A549 (cell line): ENCODE results near the gene ADAD1. TPM values are rescaled to one million over a fixed set of nuclear protein-coding genes. Genes with fewer than 3 reads are reported as not detected.

Experiments
- ATAC-seq, 2 experiments: fragments of 200-7000 bp in 1 of 2; fragments of >200 bp in 1 of 2; cut with Nextera tagmentation in 1 of 2; cut with Tn5 transposase in 1 of 2; 3 replicates each; pipeline versions ENCODE4 v1.8.0 to v1.9.1; 2018 to 2020; ENCODE audit warnings: mild to moderate bottlenecking in 1 of 2, moderate library complexity in 1 of 2
- CTCF ChIA-PET: fragments of 300-600 bp; sonication (Branson Sonifier 250); formaldehyde crosslinking; extraction: SDS; loops from one replicate; lab custom pipeline; 2021; ENCODE audit warnings: antibody characterized with exemption, inconsistent platforms; lab: Yijun Ruan, JAX
- POLR2A ChIA-PET: fragments of 350-600 bp; formaldehyde crosslinking; extraction: SDS; loops from one replicate; lab custom pipeline; 2021; ENCODE audit warnings: antibody characterized with exemption, inconsistent platforms; lab: Yijun Ruan, JAX
- DNase-seq, 2 experiments: peaks; one replicate each; pipeline versions ENCODE4 v3.0.0 to v3.0.0-alpha.2; 2011 to 2016; ENCODE audit warnings: low read depth in 1 of 2, low spot score in 1 of 2
- FAIRE-seq: peaks from 2 replicates; lab custom pipeline; 2011; peaks lifted over from hg19 to GRCh38; lab: Jason Lieb, UNC
- H3K27ac ChIP-seq, 2 experiments: fragments of >200 bp; sonication (Bioruptor Twin); formaldehyde crosslinking; 3 replicates each; pipeline ENCODE4 v1.5.1; 2016 to 2017
- H3K4me1 ChIP-seq: fragments of >200 bp; sonication (Bioruptor Twin); formaldehyde crosslinking; 3 replicates; pipeline ENCODE4 v1.6.1; 2016
- H3K4me2 ChIP-seq: fragments of >200 bp; sonication (Bioruptor Twin); formaldehyde crosslinking; 3 replicates; pipeline ENCODE4 v1.6.1; 2016
- H3K4me3 ChIP-seq: fragments of >200 bp; sonication (Bioruptor Twin); formaldehyde crosslinking; 3 replicates; pipeline ENCODE4 v1.5.1; 2016
- H3K9me3 ChIP-seq: fragments of >200 bp; sonication (Bioruptor Twin); formaldehyde crosslinking; 3 replicates; pipeline ENCODE4 v1.6.1; 2016
- BHLHE40 ChIP-seq: IDR thresholded peaks from 2 replicates; pipeline ENCODE4 v1.6.1; 2012; ENCODE audit warnings: low read depth, low read length, inconsistent platforms
- CBX2 ChIP-seq: fragments of 200-600 bp; sonication (generic); IDR thresholded peaks from 2 replicates; pipeline ENCODE4 v1.6.1; 2016; ENCODE audit warnings: low read depth, mild to moderate bottlenecking, borderline replicate concordance
- CHD4 ChIP-seq: fragments of 200-600 bp; sonication (generic); IDR thresholded peaks from 2 replicates; pipeline ENCODE4 v1.6.1; 2016; ENCODE audit warnings: antibody characterized with exemption, mild to moderate bottlenecking, borderline replicate concordance
- EHMT2 ChIP-seq: fragments of 200-600 bp; sonication (generic); IDR thresholded peaks from 2 replicates; pipeline ENCODE4 v1.6.1; 2016; ENCODE audit warnings: antibody characterized with exemption, low read depth, mild to moderate bottlenecking, moderate library complexity
- ESRRA ChIP-seq: fragments of 150-350 bp; IDR thresholded peaks from 2 replicates; pipeline ENCODE4 v1.6.1; 2014; ENCODE audit warnings: mild to moderate bottlenecking, low read length, borderline replicate concordance
- FOSB ChIP-seq: fragments of 250-450 bp; sonication (Bioruptor Pico); IDR thresholded peaks from 2 replicates; pipeline ENCODE4 v1.5.0; 2020; ENCODE audit warnings: mild to moderate bottlenecking, moderate library complexity
- FOSL2 ChIP-seq, 2 experiments: fragments of 450-650 bp in 1 of 2; fragments of >200 bp in 1 of 2; sonication (Bioruptor Twin) in 1 of 2; formaldehyde crosslinking; IDR thresholded peaks; 2 replicates each; pipeline versions ENCODE4 v1.5.0 to v1.6.1; 2016 to 2020; ENCODE audit warnings: mild to moderate bottlenecking in 1 of 2, moderate library complexity in 1 of 2
- KDM5A ChIP-seq: fragments of 200-600 bp; sonication (generic); IDR thresholded peaks from 2 replicates; pipeline ENCODE4 v1.6.1; 2016; ENCODE audit warnings: antibody characterized with exemption, mild to moderate bottlenecking
- MAFK ChIP-seq: fragments of 450-650 bp; IDR thresholded peaks from 2 replicates; pipeline ENCODE4 v1.6.1; 2014; ENCODE audit not compliant: partially characterized antibody
- NR3C1 ChIP-seq: fragments of >200 bp; sonication (Bioruptor Twin); formaldehyde crosslinking; IDR thresholded peaks from 3 replicates; pipeline ENCODE4 v1.6.1; 2017
- RAD21 ChIP-seq, 2 experiments: fragments of >200 bp in 1 of 2; sonication (Bioruptor Twin) in 1 of 2; formaldehyde crosslinking in 1 of 2; IDR thresholded peaks in 1 of 2; conservative IDR thresholded peaks in 1 of 2; 2 replicates in 1 of 2; 3 replicates in 1 of 2; pipeline ENCODE4 v1.6.1; 2012 to 2018; ENCODE audit warnings: inconsistent platforms in 1 of 2
- TFCP2L1 ChIP-seq: fragments of 250-450 bp; sonication (Bioruptor Pico); IDR thresholded peaks from 2 replicates; pipeline ENCODE4 v1.5.0; 2021; ENCODE audit warnings: mild to moderate bottlenecking
- ZNF302 ChIP-seq: fragments of 250-450 bp; sonication (Bioruptor Pico); IDR thresholded peaks from 2 replicates; pipeline ENCODE4 v1.9.0; 2021; ENCODE audit warnings: inconsistent platforms, mild to moderate bottlenecking, moderate library complexity
- ZSCAN20 ChIP-seq: fragments of 250-450 bp; sonication (Bioruptor Pico); IDR thresholded peaks from 2 replicates; pipeline ENCODE4 v1.8.0; 2022; ENCODE audit warnings: mild to moderate bottlenecking, moderate library complexity
- WGBS: methylation state at CpG from one replicate; pipeline ENCODE4 v1.1.6; 2017; ENCODE audit errors: missing lambda C conversion rate; 5-methylcytosine and 5-hydroxymethylcytosine counted together
- polyA plus RNA-seq, 4 experiments: library from polyadenylated mRNA; depleted of rRNA in 3 of 4; stranded (reverse); fragments of >200 nt; fragmentation: RNase III in 1 of 4; extraction: RNeasy Plus Mini Kit Qiagen cat#74134 plus additional on column Dnase treatment in 1 of 4; gene quantifications; 2 replicates in 3 of 4; 3 replicates in 1 of 4; pipeline ENCODE4 v1.2.3, GENCODE V29; 2011 to 2017
- TF ChIP-seq, protein P1 (sequence below): IDR thresholded peaks from 2 replicates; pipeline ENCODE4 v1.6.1; 2012
- TF ChIP-seq, protein P2 (sequence below): fragments of >200 bp; sonication (Bioruptor Twin); formaldehyde crosslinking; IDR thresholded peaks from 3 replicates; pipeline ENCODE4 v1.5.1; 2016
- TF ChIP-seq, protein P3 (sequence below): fragments of 200-600 bp; sonication (generic); IDR thresholded peaks from 2 replicates; pipeline ENCODE4 v1.6.1; 2016; ENCODE audit warnings: antibody characterized with exemption, mild to moderate bottlenecking, moderate library complexity

Gene ADAD1
- polyA plus RNA-seq, 2 of the 4 experiments (the other 2 are of a cell fraction): not detected

DNA sequence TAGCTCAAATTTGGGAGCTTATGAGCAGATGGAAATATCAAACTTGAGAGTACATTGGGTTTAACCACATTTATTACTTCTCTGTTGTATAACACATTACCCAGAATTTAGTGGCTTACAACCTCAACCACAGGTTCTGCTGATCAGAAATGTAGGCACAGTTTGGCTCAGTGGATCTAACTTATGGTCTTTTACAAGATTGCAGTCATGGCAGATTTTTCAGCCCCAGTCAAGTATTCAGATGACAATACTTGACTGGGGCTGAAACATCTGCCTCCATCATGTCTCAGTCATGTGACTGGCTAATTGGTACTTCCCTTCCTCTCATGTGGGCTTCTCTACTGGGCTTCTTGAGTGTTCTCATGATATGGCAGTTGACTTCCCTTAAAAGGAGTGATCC lies 44.0 kb upstream of the ADAD1 start:
- CTCF ChIA-PET: interaction anchor here (1.0 kb wide), 1 partner anchor 242 kb away, joined by 3 read pairs; no protein-coding TSS in a partner anchor

DNA sequence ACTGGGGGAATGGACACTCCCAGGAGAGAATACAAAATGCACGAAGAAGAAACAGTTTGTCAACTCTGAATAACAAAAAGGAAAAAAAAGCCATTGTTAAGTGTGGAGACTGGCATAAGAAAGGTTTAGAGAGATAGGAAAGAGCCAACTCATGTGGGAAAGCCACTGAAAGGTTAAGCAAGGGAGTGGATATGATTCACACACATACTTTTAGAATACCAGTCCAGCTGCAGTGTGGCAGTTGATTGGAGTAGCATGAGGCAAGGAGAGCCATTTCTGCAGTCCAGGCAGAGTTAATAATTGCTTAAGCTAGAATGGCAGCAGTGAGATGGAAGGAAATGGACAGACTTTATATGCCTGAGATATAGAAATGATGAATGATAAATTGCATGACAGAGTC lies 36.9 kb upstream of the ADAD1 start:
- WGBS: 89% methylated on average over 1 of the region's 1 CpG
- ATAC-seq: peak; percentile 74 to 80
- CTCF ChIA-PET: no interaction called here
- Histone ChIP-seq H3K4me1 (peaks cover 3% of the 10 kb centered on the region; the same call in 2 of the 3 replicates), H3K9me3 (no peaks in the 10 kb centered on the region), H3K4me3 (no peak overlapping the region), H3K27ac (no peak overlapping the region), H3K4me2 (0 out of 3 replicates have a peak overlapping the region, but pooled peaks have one; percentile 7)
- no peak for FAIRE-seq
- POLR2A ChIA-PET: no interaction called here
- TF ChIP-seq FOSL2 (IDR thresholded peaks at IDR 0.05): no peak
- 0 out of 2 replicates have a peak, but pooled peaks have one; percentile 7 for TF ChIP-seq FOSL2 (CRISPR knock-in tag; IDR thresholded peaks at IDR 0.05)
- TF ChIP-seq ZSCAN20 (CRISPR knock-in tag): no peak
- peak; percentile 1 to 48 for DNase-seq

More for the DNA sequence above, 44.0 kb upstream of the ADAD1 start:
- Histone ChIP-seq H3K27ac (no peak overlapping the region), H3K4me2 (no peak overlapping the region), H3K4me1 (no peaks in the 10 kb centered on the region), H3K9me3 (no peaks in the 10 kb centered on the region), H3K4me3 (no peak overlapping the region)
- ATAC-seq (no peak), DNase-seq (no peak), FAIRE-seq (no peak)
- no peak for TF ChIP-seq KDM5A
- no peak for TF ChIP-seq EHMT2
- no peak for TF ChIP-seq ZNF302 (CRISPR knock-in tag)
- no peak for TF ChIP-seq ZSCAN20 (CRISPR knock-in tag)
- POLR2A ChIA-PET: no interaction called here

DNA sequence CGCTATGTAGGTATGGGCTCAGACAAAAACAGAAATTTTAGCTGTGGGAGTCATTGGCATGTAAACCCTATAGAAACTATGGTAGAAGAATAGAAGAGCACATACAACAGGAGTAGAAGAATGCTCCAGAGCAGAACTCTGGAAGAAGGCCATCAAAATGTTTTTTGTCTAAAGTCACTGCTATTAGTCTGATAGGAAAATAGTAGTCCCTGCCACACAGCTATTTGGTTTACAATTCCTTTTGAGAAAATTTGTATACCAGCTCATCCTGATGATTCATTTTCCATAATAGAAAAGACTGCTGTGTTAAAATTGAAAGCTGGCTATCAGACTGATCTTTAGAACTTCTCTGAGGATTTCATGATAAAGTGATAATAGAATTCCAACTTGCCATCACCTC lies 32.8 kb upstream of the ADAD1 start:
- FAIRE-seq (no peak), ATAC-seq (no peak), DNase-seq (no peak)
- Histone ChIP-seq H3K4me1 (peaks cover 3% of the 10 kb centered on the region; the same call in 2 of the 3 replicates), H3K27ac (no peak overlapping the region), H3K4me2 (no peak overlapping the region), H3K9me3 (no peaks in the 10 kb centered on the region), H3K4me3 (no peak overlapping the region)
- 81% methylated on average over 1 of the region's 1 CpG for WGBS
- ChIA-PET CTCF (no interaction called here), POLR2A (no interaction called here)
- TF ChIP-seq TFCP2L1 (no peak), CHD4 (no peak), BHLHE40 (no peak), ESRRA (no peak), ZNF302 (CRISPR knock-in tag) (no peak)
- TF ChIP-seq, protein P1, sequence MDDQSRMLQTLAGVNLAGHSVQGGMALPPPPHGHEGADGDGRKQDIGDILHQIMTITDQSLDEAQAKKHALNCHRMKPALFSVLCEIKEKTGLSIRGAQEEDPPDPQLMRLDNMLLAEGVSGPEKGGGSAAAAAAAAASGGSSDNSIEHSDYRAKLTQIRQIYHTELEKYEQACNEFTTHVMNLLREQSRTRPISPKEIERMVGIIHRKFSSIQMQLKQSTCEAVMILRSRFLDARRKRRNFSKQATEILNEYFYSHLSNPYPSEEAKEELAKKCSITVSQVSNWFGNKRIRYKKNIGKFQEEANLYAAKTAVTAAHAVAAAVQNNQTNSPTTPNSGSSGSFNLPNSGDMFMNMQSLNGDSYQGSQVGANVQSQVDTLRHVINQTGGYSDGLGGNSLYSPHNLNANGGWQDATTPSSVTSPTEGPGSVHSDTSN: no peak

DNA sequence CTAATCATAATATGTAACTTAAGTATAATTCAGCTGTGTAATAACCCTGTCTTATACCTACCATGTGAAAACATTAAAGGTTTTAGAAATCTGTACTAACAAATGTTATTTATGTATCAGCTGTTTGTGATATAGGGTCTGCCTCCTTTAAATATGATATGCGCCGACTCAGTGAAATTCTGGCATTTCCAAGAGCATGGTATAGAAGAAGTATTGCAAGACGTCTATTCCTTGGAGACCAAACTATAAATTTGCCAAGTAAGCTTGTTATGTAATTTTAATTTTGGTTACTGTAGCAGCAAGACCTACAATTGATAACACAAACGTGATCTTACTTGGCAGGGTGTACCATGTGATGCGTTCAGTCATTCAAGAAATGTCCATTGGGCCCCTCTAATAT lies 32.3 kb upstream of the ADAD1 start:
- POLR2A ChIA-PET: no interaction called here
- TF ChIP-seq NR3C1 (no peak), CBX2 (no peak), MAFK (peak; percentile 63), FOSB (CRISPR knock-in tag) (no peak), ZSCAN20 (CRISPR knock-in tag) (no peak), RAD21 (conservative IDR thresholded peaks at IDR 0.05 in 1 of 2, IDR thresholded peaks at IDR 0.05 in 1 of 2) (no peak)
- TF ChIP-seq, all 56 proteins: peak for 1
- FAIRE-seq (no peak), ATAC-seq (no peak), DNase-seq (no peak)
- Histone ChIP-seq H3K4me3 (no peak overlapping the region), H3K4me2 (no peak overlapping the region), H3K4me1 (peaks cover 3% of the 10 kb centered on the region; the same call in 2 of the 3 replicates), H3K9me3 (no peaks in the 10 kb centered on the region), H3K27ac (no peak overlapping the region)
- CTCF ChIA-PET: interaction anchor here (1.2 kb wide), 1 partner anchor 10 kb away, joined by 3 read pairs; no protein-coding TSS in a partner anchor
- 88% methylated on average over 5 of the region's 5 CpGs for WGBS

DNA sequence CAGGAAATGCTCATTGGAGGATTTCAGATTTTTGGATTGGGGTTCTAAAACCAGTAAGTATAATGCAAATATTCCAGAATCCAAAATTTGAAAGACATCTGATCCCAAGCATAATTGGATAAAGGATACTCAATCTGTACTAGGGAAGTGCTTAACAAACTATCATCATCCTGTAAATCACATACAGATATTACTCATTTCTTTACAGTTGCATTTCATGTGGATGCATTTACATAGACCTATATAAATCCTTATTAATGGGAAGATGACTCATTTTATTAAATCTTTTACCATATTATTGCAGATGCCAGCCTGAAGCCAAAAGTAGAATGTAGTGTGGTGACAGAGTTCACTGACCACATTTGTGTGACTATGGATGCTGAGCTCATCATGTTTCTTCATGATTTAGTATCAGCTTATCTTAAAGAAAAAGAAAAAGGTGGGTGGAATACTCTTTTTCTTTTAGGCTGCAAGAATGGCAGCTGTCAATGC lies 22.4 kb upstream of the ADAD1 start:
- DNase-seq (no peak), ATAC-seq (no peak), FAIRE-seq (no peak)
- Histone ChIP-seq H3K4me3 (no peak overlapping the region), H3K4me2 (no peak overlapping the region), H3K27ac (no peak overlapping the region), H3K4me1 (no peaks in the 10 kb centered on the region), H3K9me3 (no peaks in the 10 kb centered on the region)
- POLR2A ChIA-PET: no interaction called here
- CTCF ChIA-PET: interaction anchor here (0.7 kb wide), 1 partner anchor 9 kb away, joined by 3 read pairs; no protein-coding TSS in a partner anchor
- TF ChIP-seq ZNF302 (CRISPR knock-in tag): no peak
- TF ChIP-seq FOSB (CRISPR knock-in tag): no peak
- TF ChIP-seq, protein P2, sequence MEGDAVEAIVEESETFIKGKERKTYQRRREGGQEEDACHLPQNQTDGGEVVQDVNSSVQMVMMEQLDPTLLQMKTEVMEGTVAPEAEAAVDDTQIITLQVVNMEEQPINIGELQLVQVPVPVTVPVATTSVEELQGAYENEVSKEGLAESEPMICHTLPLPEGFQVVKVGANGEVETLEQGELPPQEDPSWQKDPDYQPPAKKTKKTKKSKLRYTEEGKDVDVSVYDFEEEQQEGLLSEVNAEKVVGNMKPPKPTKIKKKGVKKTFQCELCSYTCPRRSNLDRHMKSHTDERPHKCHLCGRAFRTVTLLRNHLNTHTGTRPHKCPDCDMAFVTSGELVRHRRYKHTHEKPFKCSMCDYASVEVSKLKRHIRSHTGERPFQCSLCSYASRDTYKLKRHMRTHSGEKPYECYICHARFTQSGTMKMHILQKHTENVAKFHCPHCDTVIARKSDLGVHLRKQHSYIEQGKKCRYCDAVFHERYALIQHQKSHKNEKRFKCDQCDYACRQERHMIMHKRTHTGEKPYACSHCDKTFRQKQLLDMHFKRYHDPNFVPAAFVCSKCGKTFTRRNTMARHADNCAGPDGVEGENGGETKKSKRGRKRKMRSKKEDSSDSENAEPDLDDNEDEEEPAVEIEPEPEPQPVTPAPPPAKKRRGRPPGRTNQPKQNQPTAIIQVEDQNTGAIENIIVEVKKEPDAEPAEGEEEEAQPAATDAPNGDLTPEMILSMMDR: no peak
- TF ChIP-seq, protein P3, sequence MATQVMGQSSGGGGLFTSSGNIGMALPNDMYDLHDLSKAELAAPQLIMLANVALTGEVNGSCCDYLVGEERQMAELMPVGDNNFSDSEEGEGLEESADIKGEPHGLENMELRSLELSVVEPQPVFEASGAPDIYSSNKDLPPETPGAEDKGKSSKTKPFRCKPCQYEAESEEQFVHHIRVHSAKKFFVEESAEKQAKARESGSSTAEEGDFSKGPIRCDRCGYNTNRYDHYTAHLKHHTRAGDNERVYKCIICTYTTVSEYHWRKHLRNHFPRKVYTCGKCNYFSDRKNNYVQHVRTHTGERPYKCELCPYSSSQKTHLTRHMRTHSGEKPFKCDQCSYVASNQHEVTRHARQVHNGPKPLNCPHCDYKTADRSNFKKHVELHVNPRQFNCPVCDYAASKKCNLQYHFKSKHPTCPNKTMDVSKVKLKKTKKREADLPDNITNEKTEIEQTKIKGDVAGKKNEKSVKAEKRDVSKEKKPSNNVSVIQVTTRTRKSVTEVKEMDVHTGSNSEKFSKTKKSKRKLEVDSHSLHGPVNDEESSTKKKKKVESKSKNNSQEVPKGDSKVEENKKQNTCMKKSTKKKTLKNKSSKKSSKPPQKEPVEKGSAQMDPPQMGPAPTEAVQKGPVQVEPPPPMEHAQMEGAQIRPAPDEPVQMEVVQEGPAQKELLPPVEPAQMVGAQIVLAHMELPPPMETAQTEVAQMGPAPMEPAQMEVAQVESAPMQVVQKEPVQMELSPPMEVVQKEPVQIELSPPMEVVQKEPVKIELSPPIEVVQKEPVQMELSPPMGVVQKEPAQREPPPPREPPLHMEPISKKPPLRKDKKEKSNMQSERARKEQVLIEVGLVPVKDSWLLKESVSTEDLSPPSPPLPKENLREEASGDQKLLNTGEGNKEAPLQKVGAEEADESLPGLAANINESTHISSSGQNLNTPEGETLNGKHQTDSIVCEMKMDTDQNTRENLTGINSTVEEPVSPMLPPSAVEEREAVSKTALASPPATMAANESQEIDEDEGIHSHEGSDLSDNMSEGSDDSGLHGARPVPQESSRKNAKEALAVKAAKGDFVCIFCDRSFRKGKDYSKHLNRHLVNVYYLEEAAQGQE: no peak
- TF ChIP-seq EHMT2: no peak
